K562 (cell line): ENCODE measurements around the gene QARS1. TPM values are rescaled to one million over a fixed set of nuclear protein-coding genes. Genes with fewer than 3 reads are reported as not detected.

ENCODE experiments used
- ATAC-seq: fragments of 200-7000 bp; cut with Tn5 transposase; 3 replicates; pipeline ENCODE4 v1.9.1; 2020; ENCODE audit warnings: moderate library complexity
- BruUV-seq: library from RNA; stranded (reverse); fragments of 400-500 nt; replicated peaks from 2 replicates; lab custom pipeline; 2021; lab: Mats Ljungman, UMichigan
- CTCF ChIA-PET: fragments of 300-600 bp; formaldehyde crosslinking; extraction: SDS; loops from one replicate; lab custom pipeline; 2021; ENCODE audit warnings: low intra/inter-chr PET ratio; lab: Yijun Ruan, JAX
- POLR2A ChIA-PET: fragments of 300-600, 350-650 bp; sonication (Branson Sonifier 250); formaldehyde crosslinking; extraction: SDS; loops from one replicate; lab custom pipeline; 2021; ENCODE audit warnings: antibody characterized with exemption, inconsistent platforms; lab: Yijun Ruan, JAX
- DNase-seq, 4 experiments: peaks; one replicate each; pipeline versions ENCODE4 v3.0.0 to v3.0.0-alpha.2; 2011 to 2018; ENCODE audit warnings: low spot score in 3 of 4, mixed read lengths in 3 of 4; ENCODE audit errors: extremely low read depth in 1 of 4
- FAIRE-seq: peaks from 2 replicates; lab custom pipeline; 2011; peaks lifted over from hg19 to GRCh38; lab: Jason Lieb, UNC
- H2AFZ ChIP-seq: 2 replicates; pipeline ENCODE4 v1.6.0; 2011; ENCODE audit warnings: low read depth, low read length, control low read depth, inconsistent platforms
- H3K27ac ChIP-seq: fragments of 200-600 bp; 3 replicates; pipeline ENCODE4 v1.8.0; 2011; ENCODE audit warnings: low read depth, mild to moderate bottlenecking, control low read depth, inconsistent platforms, low read length, moderate library complexity, mixed read lengths; ENCODE audit errors: extremely low read depth
- H3K27me3 ChIP-seq, 2 experiments: fragments of 300-600 bp in 1 of 2; 2 replicates in 1 of 2; 3 replicates in 1 of 2; pipeline versions ENCODE4 v1.6.0 to v1.8.0; 2011; ENCODE audit warnings: inconsistent platforms in 2 of 2, low read length in 2 of 2, mild to moderate bottlenecking in 1 of 2, mixed read lengths in 1 of 2, moderate library complexity in 1 of 2; ENCODE audit not compliant: control insufficient read depth in 2 of 2, insufficient read depth in 2 of 2
- H3K36me3 ChIP-seq: fragments of 300-600 bp; 3 replicates; pipeline ENCODE4 v1.8.0; 2011; ENCODE audit warnings: mild to moderate bottlenecking, low read length, inconsistent platforms; ENCODE audit not compliant: control insufficient read depth, insufficient read depth
- H3K4me1 ChIP-seq, 2 experiments: fragments of 200-600 bp in 1 of 2; replicated peaks in 1 of 2; 2 replicates in 1 of 2; 3 replicates in 1 of 2; pipeline versions ENCODE4 v1.5.1 to v1.8.0; 2011; ENCODE audit warnings: inconsistent platforms in 2 of 2, low read length in 2 of 2, mild to moderate bottlenecking in 1 of 2, mixed read lengths in 1 of 2, moderate library complexity in 1 of 2; ENCODE audit not compliant: control insufficient read depth in 2 of 2, insufficient read depth in 2 of 2
- H3K4me2 ChIP-seq: 2 replicates; pipeline ENCODE4 v1.6.1; 2011; ENCODE audit warnings: low read length, control low read depth, inconsistent platforms, mixed read lengths; ENCODE audit not compliant: insufficient read depth
- H3K4me3 ChIP-seq: fragments of 200-600 bp; sonication (generic), shearing (Covaris generic); 2 replicates; pipeline ENCODE4 v1.5.1; 2016; ENCODE audit warnings: control low read depth, inconsistent platforms
- H3K79me2 ChIP-seq: fragments of 200-600 bp; 3 replicates; pipeline ENCODE4 v1.8.0; 2011; ENCODE audit warnings: low read length, inconsistent platforms; ENCODE audit not compliant: control insufficient read depth, insufficient read depth
- H3K9ac ChIP-seq, 2 experiments: 2 replicates each; pipeline versions ENCODE4 v1.6.0 to v1.6.1; 2011; ENCODE audit warnings: low read depth in 2 of 2, low read length in 2 of 2, control low read depth in 1 of 2, inconsistent platforms in 1 of 2, mild to moderate bottlenecking in 1 of 2, mixed read lengths in 1 of 2; ENCODE audit not compliant: insufficient read depth in 1 of 2
- H3K9me1 ChIP-seq: one replicate; pipeline ENCODE4 v1.6.0; 2011; ENCODE audit warnings: inconsistent platforms, mild to moderate bottlenecking, low read length, moderate library complexity; ENCODE audit not compliant: control insufficient read depth, insufficient read depth
- H3K9me3 ChIP-seq: replicated peaks from 2 replicates; pipeline ENCODE4 v1.5.1; 2011; ENCODE audit warnings: low read depth, low read length, inconsistent platforms; ENCODE audit not compliant: control insufficient read depth, insufficient read depth
- H4K20me1 ChIP-seq: replicated peaks from 2 replicates; pipeline ENCODE4 v1.6.1; 2011; ENCODE audit warnings: low read length, inconsistent platforms, mixed read lengths; ENCODE audit not compliant: control insufficient read depth, insufficient read depth
- ATF7 ChIP-seq: fragments of 450-650 bp; IDR thresholded peaks from 2 replicates; pipeline ENCODE4 v1.7.1; 2014; ENCODE audit warnings: mild to moderate bottlenecking, moderate library complexity
- ESRRA ChIP-seq: fragments of 450-650 bp; IDR thresholded peaks from 2 replicates; pipeline ENCODE4 v1.6.1; 2014; ENCODE audit warnings: low read depth, mild to moderate bottlenecking, moderate library complexity, borderline replicate concordance
- EWSR1 ChIP-seq: fragments of 450-650 bp; IDR thresholded peaks from 2 replicates; pipeline ENCODE4 v1.6.1; 2018; ENCODE audit warnings: borderline replicate concordance, mild to moderate bottlenecking, low read depth, moderate library complexity; ENCODE audit not compliant: partially characterized antibody
- FOXM1 ChIP-seq, 2 experiments: fragments of 450-650 bp in 1 of 2; sonication (generic) in 1 of 2; formaldehyde crosslinking in 1 of 2; IDR thresholded peaks; 2 replicates each; pipeline versions ENCODE4 v1.6.1 to v1.9.0; 2017 to 2022; ENCODE audit warnings: low read depth in 2 of 2, mild to moderate bottlenecking in 2 of 2, missing genetic modification reagents in 1 of 2, moderate library complexity in 1 of 2
- HDAC1 ChIP-seq, 2 experiments: fragments of 450-650 bp; IDR thresholded peaks; 2 replicates each; pipeline ENCODE4 v1.6.1; 2016 to 2017; ENCODE audit warnings: inconsistent platforms in 1 of 2, mild to moderate bottlenecking in 1 of 2, moderate library complexity in 1 of 2
- HNRNPL ChIP-seq: fragments of 200-400 bp; formaldehyde crosslinking; IDR thresholded peaks from 2 replicates; pipeline ENCODE4 v1.6.1; 2017; ENCODE audit warnings: low read depth, mild to moderate bottlenecking, low read length
- MYC ChIP-seq, 2 experiments: fragments of 250-450 bp in 1 of 2; sonication (Bioruptor Pico) in 1 of 2; IDR thresholded peaks; 2 replicates each; pipeline versions ENCODE4 v1.5.1 to v1.6.1; 2012 to 2021; ENCODE audit warnings: low read depth in 2 of 2, borderline replicate concordance in 1 of 2, improper control_type of control experiment in 1 of 2, low read length in 1 of 2, mild to moderate bottlenecking in 1 of 2, moderate library complexity in 1 of 2
- NONO ChIP-seq, 2 experiments: fragments of 200-400 bp in 1 of 2; fragments of 450-650 bp in 1 of 2; formaldehyde crosslinking in 1 of 2; IDR thresholded peaks; 2 replicates each; pipeline ENCODE4 v1.6.1; 2017; ENCODE audit warnings: low read depth in 2 of 2, mild to moderate bottlenecking in 2 of 2, moderate library complexity in 2 of 2, low read length in 1 of 2
- POLR2G ChIP-seq: fragments of 200-400 bp; formaldehyde crosslinking; IDR thresholded peaks from 2 replicates; pipeline ENCODE4 v1.6.1; 2017; ENCODE audit warnings: low read depth, mild to moderate bottlenecking, antibody characterized with exemption, low read length, moderate library complexity
- SIN3B ChIP-seq: fragments of 450-650 bp; IDR thresholded peaks from 2 replicates; pipeline ENCODE4 v1.6.1; 2017; ENCODE audit warnings: low read depth, mild to moderate bottlenecking, moderate library complexity
- SMAD1 ChIP-seq: fragments of 150-350 bp; IDR thresholded peaks from 2 replicates; pipeline ENCODE4 v1.6.1; 2014; ENCODE audit warnings: low read length, low read depth; ENCODE audit not compliant: partially characterized antibody
- SUPT5H ChIP-seq: fragments of 450-650 bp; IDR thresholded peaks from 2 replicates; pipeline ENCODE4 v1.6.1; 2016
- U2AF1 ChIP-seq: fragments of 200-400 bp; formaldehyde crosslinking; optimal IDR thresholded peaks from 2 replicates; pipeline ENCODE3; 2017; ENCODE audit warnings: mild to moderate bottlenecking, low read depth, low read length, moderate library complexity
- ZBTB7A ChIP-seq: IDR thresholded peaks from 2 replicates; pipeline ENCODE4 v1.6.1; 2011; ENCODE audit warnings: low read depth, mild to moderate bottlenecking, low read length, moderate library complexity, borderline replicate concordance; ENCODE audit not compliant: control insufficient read depth
- ZFX ChIP-seq: sonication (generic); formaldehyde crosslinking; IDR thresholded peaks from 2 replicates; pipeline ENCODE4 v1.8.0; 2022; ENCODE audit warnings: mild to moderate bottlenecking, missing genetic modification reagents, moderate library complexity
- ZMIZ1 ChIP-seq, 2 experiments: fragments of 150-350 bp in 1 of 2; IDR thresholded peaks; 2 replicates each; pipeline ENCODE4 v1.6.1; 2012 to 2016; ENCODE audit warnings: low read depth in 2 of 2, low read length in 2 of 2, mild to moderate bottlenecking in 1 of 2, moderate library complexity in 1 of 2
- ZNF263 ChIP-seq: sonication (generic); formaldehyde crosslinking; IDR thresholded peaks from 2 replicates; pipeline ENCODE4 v1.8.0; 2022; ENCODE audit warnings: mild to moderate bottlenecking, missing genetic modification reagents, borderline replicate concordance
- WGBS: fragments of 100-300 bp; shearing (Covaris generic); methylation state at CpG from one replicate; pipeline ENCODE4 v1.1.6; 2016; ENCODE audit warnings: low coverage, mixed read lengths; ENCODE audit not compliant: insufficient coverage; ENCODE audit errors: missing lambda C conversion rate; 5-methylcytosine and 5-hydroxymethylcytosine counted together
- in situ Hi-C: fragments of 300-500 bp; cut with MboI; formaldehyde crosslinking; loops from 4 replicates; pipeline ENCODE4 v1.15.0; 2018; ENCODE audit warnings: inconsistent platforms, mixed read lengths
- intact Hi-C: fragments of 100-400 bp; cut with micrococcal nuclease; formaldehyde crosslinking; loops from 2 replicates; pipeline ENCODE4 v1.14.2; 2022
- polyA plus RNA-seq, 8 experiments: library from polyadenylated mRNA; depleted of rRNA in 4 of 8; stranded (reverse) in 5 of 8; unstranded in 3 of 8; fragments of >200 nt; fragmentation: Nextera tagmentation in 2 of 8; fragmentation: Illumina TruSeq in 1 of 8; extraction: Ambion mirVana in 2 of 8; extraction: Trizol in 1 of 8; gene quantifications; 2 replicates each; pipeline versions ENCODE4 v1.2.1 to v1.2.3, GENCODE V29; 2011 to 2014; ENCODE audit warnings: inconsistent platforms in 1 of 8, missing spikeins in 1 of 8
- total RNA-seq, 7 experiments: library from RNA; depleted of rRNA in 6 of 7; stranded (reverse); fragments of >200 nt in 6 of 7; fragmentation: Illumina TruSeq in 2 of 7; extraction: Trizol in 2 of 7; gene quantifications; 2 replicates each; pipeline versions ENCODE4 v1.2.1 to v1.2.3, GENCODE V29; 2011 to 2021; ENCODE audit warnings: low replicate concordance in 1 of 7

Gene QARS1
- total and polyA plus RNA-seq, 9 of the 15 experiments (the other 6 are each of a cell fraction or from before 2014, with no cell fraction given): 148 to 310 (median 273) TPM

GRCh38 chr3:49120438-49121131 lies 16.0 kb upstream of the QARS1 start, which contains the start of gene USP19:
TSS of gene USP19 (minus strand) at chr3:49120823. CDS start at chr3:49119145, 1,678 bp downstream.
- DNase-seq: peak; percentile 90 to 93 (median 92)
- Histone ChIP-seq H3K27me3 (no peaks in the 10 kb centered on the region), H2AFZ (peak within 1 kb of the TSS; percentile 84), H4K20me1 (no peaks in the 10 kb centered on the region), H3K4me3 (peak within 1 kb of the TSS; percentile 87), H3K9me3 (no peaks in the 10 kb centered on the region), H3K27ac (peak within 1 kb of the TSS; percentile 97), H3K4me1 (peaks cover 9 to 43% of the 10 kb centered on the region in 2 experiments; a peak in 4 of 5 replicates), H3K4me2 (peak within 1 kb of the TSS; percentile 100), H3K79me2 (peaks cover 20% of the 10 kb centered on the region), H3K36me3 (peaks cover 39% of the 10 kb centered on the region), H3K9ac (peak within 1 kb of the TSS; percentile 95 to 98), H3K9me1 (no peaks in the 10 kb centered on the region)
- peak; percentile 98 for ATAC-seq
- no TSS peak for BruUV-seq
- ChIA-PET POLR2A (interaction anchor here (0.6 to 1.4 kb wide), 13 partner anchors 9 to 637 kb away, joined by 3 to 8 read pairs (median 3); partner anchors contain the start of genes LAMB2, QARS1 and QRICH1), CTCF (interaction anchor here (0.6 kb wide), 1 partner anchor 719 kb away, joined by 4 read pairs; no protein-coding TSS in a partner anchor)
- peak; percentile 73 for FAIRE-seq
- in situ Hi-C loops (no loop called here), intact Hi-C loops (no loop called here)
- WGBS: under 1% methylated on average over 26 of the region's 70 CpGs
- TF ChIP-seq U2AF1 (peak; percentile 50), HDAC1 (IDR thresholded peaks at IDR 0.05) (peak in 1 of 2 experiments; percentile 69; a peak in 2 of 4 replicates), SUPT5H (peak; percentile 83), SMAD1 (peak; percentile 42), MYC (IDR thresholded peaks at IDR 0.05; ENCODE audit: low read depth, low read length) (peak; percentile 63; the same call in 1 of the 2 replicates), MYC (CRISPR knock-in tag; IDR thresholded peaks at IDR 0.05; ENCODE audit: borderline replicate concordance, low read depth) (no peak), ZFX (CRISPR knock-in tag) (peak; percentile 98), ESRRA (peak; percentile 92), HNRNPL (peak; percentile 77; the same call in 1 of the 2 replicates), ZMIZ1 (IDR thresholded peaks at IDR 0.05; ENCODE audit: low read depth in 2 of 2, low read length in 2 of 2) (no peak), SIN3B (peak; percentile 85), ATF7 (peak; percentile 68), FOXM1 (IDR thresholded peaks at IDR 0.05; ENCODE audit: low read depth) (0 out of 2 replicates have a peak, but pooled peaks have one; percentile 46), FOXM1 (CRISPR knock-in tag; IDR thresholded peaks at IDR 0.05; ENCODE audit: low read depth) (peak; percentile 26; the same call in 1 of the 2 replicates), ZBTB7A (peak; percentile 20; the same call in 1 of the 2 replicates), POLR2G (peak; percentile 92), ZNF263 (CRISPR knock-in tag) (no peak), EWSR1 (no peak), NONO (IDR thresholded peaks at IDR 0.05; ENCODE audit: low read depth in 2 of 2, low read length in 1 of 2) (0 out of 4 replicates have a peak, but pooled peaks of 1 of the 2 experiments have one; percentile 51)
